8988T (cell line): ENCODE data around the gene FBXO7.
"Not testable (repeated sequence)": the region's sequence is repeated elsewhere in the genome, so short reads cannot be mapped to it uniquely, and the experiment has no call there.

ENCODE experiments used
- DNase-seq: peaks from one replicate; pipeline ENCODE4 v3.0.0; 2011

The FBXO7 gene

GRCh38 chr22:32474635-32475467, at the start of gene FBXO7:
Gene FBXO7 (plus strand): TSS chr22:32474811. CDS start chr22:32475003, 192 bp downstream.
- DNase-seq, result peak; percentile 67

- no peak for DNase-seq
Observed at GRCh38 chr22:32426881-32427280, 47.7 kb upstream of the FBXO7 start.

- DNase-seq, result no peak
Observed at GRCh38 chr22:32430352-32430751, 44.3 kb upstream of the FBXO7 start.

- peak; percentile 19 for DNase-seq
Observed at GRCh38 chr22:32444068-32444467, 30.5 kb upstream of the FBXO7 start.

GRCh38 chr22:32446321-32446720, 28.3 kb upstream of the FBXO7 start:
- DNase-seq, result no peak

- DNase-seq, result no peak
Observed at GRCh38 chr22:32448980-32449379, 25.6 kb upstream of the FBXO7 start.

GRCh38 chr22:32457031-32457430, 17.6 kb upstream of the FBXO7 start:
- DNase-seq, result no peak

- DNase-seq, result no peak
Observed at GRCh38 chr22:32462452-32462851, 12.2 kb upstream of the FBXO7 start.

- DNase-seq, result no peak
Observed at GRCh38 chr22:32465661-32466060, 8.9 kb upstream of the FBXO7 start.

- no peak for DNase-seq
Observed at GRCh38 chr22:32466496-32466895, 8.1 kb upstream of the FBXO7 start.

- no peak for DNase-seq
Observed at GRCh38 chr22:32469799-32470212, 4.8 kb upstream of the FBXO7 start.

- no peak for DNase-seq
Observed at GRCh38 chr22:32473388-32473952, 1.1 kb upstream of the FBXO7 start.

GRCh38 chr22:32475468-32476010, 928 bp downstream of the FBXO7 start:
- no peak for DNase-seq

GRCh38 chr22:32476281-32477195, 1.9 kb downstream of the FBXO7 start:
- DNase-seq, result no peak

- DNase-seq, result no peak
Observed at GRCh38 chr22:32477596-32477995, 3.0 kb downstream of the FBXO7 start.

- DNase-seq, result not testable (repeated sequence)
Observed at GRCh38 chr22:32478552-32478951, 3.9 kb downstream of the FBXO7 start.

GRCh38 chr22:32478994-32479393, 4.4 kb downstream of the FBXO7 start:
- DNase-seq, result no peak

GRCh38 chr22:32480238-32480637, 5.6 kb downstream of the FBXO7 start:
- no peak for DNase-seq

GRCh38 chr22:32482708-32483107, 8.1 kb downstream of the FBXO7 start:
- no peak for DNase-seq

GRCh38 chr22:32486656-32487390, 12.2 kb downstream of the FBXO7 start:
- no peak for DNase-seq

- no peak for DNase-seq
Observed at GRCh38 chr22:32487461-32487860, 12.8 kb downstream of the FBXO7 start.

GRCh38 chr22:32489377-32489776, 14.8 kb downstream of the FBXO7 start:
- no peak for DNase-seq
